Kidney epithelial cell (primary cell): ENCODE measurements around the gene MTMR2. TPM values are rescaled to one million over a fixed set of nuclear protein-coding genes. Genes with fewer than 3 reads are reported as not detected.
"Not testable (repeated sequence)": the region's sequence is repeated elsewhere in the genome, so short reads cannot be mapped to it uniquely, and the experiment has no call there.

Source experiments
- DNase-seq: peaks from one replicate; pipeline ENCODE4 v3.0.0-alpha.2; 2010; ENCODE audit warnings: low read depth
- H3K27me3 ChIP-seq: 2 replicates; pipeline ENCODE4 v1.6.0; 2011; ENCODE audit warnings: low read length; ENCODE audit not compliant: control insufficient read depth, insufficient read depth
- H3K36me3 ChIP-seq: 2 replicates; pipeline ENCODE4 v1.5.1; 2011; ENCODE audit warnings: low read length; ENCODE audit not compliant: control insufficient read depth, insufficient read depth
- H3K4me3 ChIP-seq: 2 replicates; pipeline ENCODE4 v1.5.1; 2011; ENCODE audit warnings: low read depth, mild to moderate bottlenecking, control low read depth, low read length
- CTCF ChIP-seq: IDR thresholded peaks from 2 replicates; pipeline ENCODE4 v1.5.1; 2011; ENCODE audit warnings: mild to moderate bottlenecking, moderate library complexity, low read length, control low read depth, inconsistent platforms; ENCODE audit not compliant: insufficient read depth, poor library complexity, severe bottlenecking
- total RNA-seq: library from RNA; depleted of rRNA; stranded (reverse); fragments of >200 nt; gene quantifications from 2 replicates; pipeline ENCODE4 v1.2.3, GENCODE V29; 2015

MTMR2 gene
- total RNA-seq, 1 donor from 2014 or later = 33.9 TPM

GRCh38 chr11:95829580-95830259 is 94.2 kb downstream of the MTMR2 start:
- no peak for TF ChIP-seq CTCF
- Histone ChIP-seq H3K27me3 (no peaks in the 10 kb centered on the region), H3K36me3 (no peaks in the 10 kb centered on the region), H3K4me3 (no peak overlapping the region)
- no peak for DNase-seq

- no peak for TF ChIP-seq CTCF
- no peak for DNase-seq
- no peaks in the 10 kb centered on the region for H3K27me3 ChIP-seq
These were observed 96.2 kb downstream of the MTMR2 start for GRCh38 chr11:95827696-95828095.

DNA sequence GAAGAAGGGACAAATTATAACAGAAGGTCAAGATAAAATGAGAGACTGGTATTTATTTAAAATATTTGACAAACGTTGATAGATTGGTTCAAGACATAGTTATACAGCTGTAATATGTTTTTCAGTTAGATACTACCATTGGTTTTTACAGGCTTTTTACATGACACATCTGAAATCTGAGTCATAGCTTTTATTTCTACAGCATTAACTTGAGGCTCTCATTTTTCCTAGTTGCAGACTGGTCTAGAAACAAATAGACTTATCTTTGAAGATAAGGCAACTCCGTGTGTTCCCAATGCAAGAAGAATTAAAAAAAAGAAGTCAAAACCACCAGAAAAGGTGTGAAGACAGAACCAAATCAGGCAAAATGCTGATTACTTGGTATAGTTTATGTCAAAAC is 102.3 kb downstream of the MTMR2 start:
- TF ChIP-seq CTCF = no peak
- H3K27me3 ChIP-seq = no peaks in the 10 kb centered on the region
- no peak for DNase-seq
- H3K36me3 ChIP-seq = no peaks in the 10 kb centered on the region
- no peak overlapping the region for H3K4me3 ChIP-seq

More at GRCh38 chr11:95827696-95828095, 96.2 kb downstream of the MTMR2 start:
- H3K36me3 ChIP-seq = no peaks in the 10 kb centered on the region
- H3K4me3 ChIP-seq = no peak overlapping the region

- DNase-seq = no peak
- Histone ChIP-seq H3K36me3 (no peaks in the 10 kb centered on the region), H3K27me3 (no peaks in the 10 kb centered on the region), H3K4me3 (no peak overlapping the region)
- TF ChIP-seq CTCF = no peak
These were observed 107.9 kb downstream of the MTMR2 start for GRCh38 chr11:95816037-95816436.

- not testable (repeated sequence) for H3K4me3 ChIP-seq, H3K27me3 ChIP-seq, DNase-seq, H3K36me3 ChIP-seq
These were observed 112.9 kb downstream of the MTMR2 start for GRCh38 chr11:95811052-95811451.

DNA sequence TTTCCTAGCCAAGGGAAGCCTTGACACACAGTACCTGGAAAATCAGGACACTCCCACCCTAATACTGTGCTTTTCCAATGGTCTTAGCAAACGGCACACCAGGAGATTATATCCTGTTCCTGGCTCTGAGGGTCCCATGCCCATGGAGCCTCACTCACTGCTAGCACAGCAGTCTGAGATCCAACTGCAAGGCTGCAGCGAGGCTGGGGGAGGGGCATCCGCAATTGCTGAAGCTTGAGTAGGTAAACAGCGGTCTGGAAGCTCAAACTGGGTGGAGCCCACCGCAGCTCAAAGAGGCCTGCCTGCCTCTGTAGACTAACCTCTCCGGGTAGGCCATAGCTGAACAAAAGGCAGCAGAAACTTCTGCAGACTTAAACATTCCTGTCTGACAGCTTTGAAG is 117.4 kb downstream of the MTMR2 start:
- not testable (repeated sequence) for H3K27me3 ChIP-seq, H3K36me3 ChIP-seq, H3K4me3 ChIP-seq, DNase-seq

- no peak for DNase-seq
These were observed 118.0 kb downstream of the MTMR2 start for GRCh38 chr11:95805869-95806268.

More at GRCh38 chr11:95805869-95806268, 118.0 kb downstream of the MTMR2 start:
- TF ChIP-seq CTCF = no peak
- Histone ChIP-seq H3K27me3 (no peaks in the 10 kb centered on the region), H3K4me3 (no peak overlapping the region), H3K36me3 (no peaks in the 10 kb centered on the region)
